ENCODE results near the gene LHFPL4.

DNA sequence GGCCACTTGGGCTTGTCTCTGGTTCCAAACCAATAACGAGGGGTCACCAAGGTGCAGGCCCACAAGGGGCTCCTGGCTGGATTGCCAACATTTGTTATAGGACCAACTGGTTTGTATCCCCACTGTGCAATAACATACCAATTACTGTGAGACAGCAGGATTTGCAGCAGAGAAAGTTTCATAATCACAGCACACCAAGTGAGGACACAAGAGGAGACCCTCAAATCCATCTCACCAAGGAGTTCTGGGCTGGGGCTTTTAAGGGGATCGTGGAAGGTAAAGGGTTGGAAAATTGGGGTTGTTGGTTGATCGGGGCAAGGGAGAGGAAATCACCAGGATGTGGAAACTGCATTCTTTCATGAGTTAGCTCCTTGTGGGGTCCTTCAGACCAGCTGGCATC, 29.7 kb upstream of the LHFPL4 start:
- TF ChIP-seq POLR2AphosphoS5 (IDR thresholded peaks at IDR 0.05; ENCODE audit: low read depth), result no peak
- TF ChIP-seq, protein P1, sequence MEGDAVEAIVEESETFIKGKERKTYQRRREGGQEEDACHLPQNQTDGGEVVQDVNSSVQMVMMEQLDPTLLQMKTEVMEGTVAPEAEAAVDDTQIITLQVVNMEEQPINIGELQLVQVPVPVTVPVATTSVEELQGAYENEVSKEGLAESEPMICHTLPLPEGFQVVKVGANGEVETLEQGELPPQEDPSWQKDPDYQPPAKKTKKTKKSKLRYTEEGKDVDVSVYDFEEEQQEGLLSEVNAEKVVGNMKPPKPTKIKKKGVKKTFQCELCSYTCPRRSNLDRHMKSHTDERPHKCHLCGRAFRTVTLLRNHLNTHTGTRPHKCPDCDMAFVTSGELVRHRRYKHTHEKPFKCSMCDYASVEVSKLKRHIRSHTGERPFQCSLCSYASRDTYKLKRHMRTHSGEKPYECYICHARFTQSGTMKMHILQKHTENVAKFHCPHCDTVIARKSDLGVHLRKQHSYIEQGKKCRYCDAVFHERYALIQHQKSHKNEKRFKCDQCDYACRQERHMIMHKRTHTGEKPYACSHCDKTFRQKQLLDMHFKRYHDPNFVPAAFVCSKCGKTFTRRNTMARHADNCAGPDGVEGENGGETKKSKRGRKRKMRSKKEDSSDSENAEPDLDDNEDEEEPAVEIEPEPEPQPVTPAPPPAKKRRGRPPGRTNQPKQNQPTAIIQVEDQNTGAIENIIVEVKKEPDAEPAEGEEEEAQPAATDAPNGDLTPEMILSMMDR (IDR thresholded peaks at IDR 0.05; ENCODE audit: insufficient read depth, low read length), result no peak

Data from HL-60 (cell line).